Hematopoietic multipotent progenitor cell treated with erythropoietin and hydrocortisone succinate and interleukin-3 and kit ligand, for 8 days (in vitro differentiated cells): ENCODE data around the gene ARAP1.

Source experiments
- DNase-seq: peaks from one replicate; pipeline ENCODE4 v3.0.0-alpha.2; 2015

The ARAP1 gene

GRCh38 chr11:72681226-72682153 is 70.7 kb downstream of the ARAP1 start:
- no peak for DNase-seq

- DNase-seq, result no peak
These were observed 71.5 kb downstream of the ARAP1 start for GRCh38 chr11:72680624-72681158.

DNA sequence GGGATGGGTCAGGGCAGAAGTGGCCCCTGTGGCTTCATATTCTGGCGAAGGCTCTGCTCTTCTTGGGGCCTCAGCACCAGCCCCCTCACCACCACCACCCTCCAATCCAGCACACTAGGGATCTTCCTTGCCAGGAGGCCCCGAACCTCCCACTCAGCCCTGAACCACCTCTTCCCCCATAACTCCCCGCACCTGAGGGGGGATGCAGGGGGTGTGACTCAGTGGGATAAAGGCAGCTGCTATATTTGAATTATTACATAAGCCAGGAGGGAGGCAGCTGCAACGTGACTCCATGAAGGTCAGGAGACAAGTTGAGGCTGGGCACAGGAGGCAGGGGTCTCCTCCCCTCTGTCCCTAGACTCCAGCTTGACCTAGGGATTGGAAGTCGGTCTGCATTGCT is 72.3 kb downstream of the ARAP1 start:
- DNase-seq, result no peak

DNA sequence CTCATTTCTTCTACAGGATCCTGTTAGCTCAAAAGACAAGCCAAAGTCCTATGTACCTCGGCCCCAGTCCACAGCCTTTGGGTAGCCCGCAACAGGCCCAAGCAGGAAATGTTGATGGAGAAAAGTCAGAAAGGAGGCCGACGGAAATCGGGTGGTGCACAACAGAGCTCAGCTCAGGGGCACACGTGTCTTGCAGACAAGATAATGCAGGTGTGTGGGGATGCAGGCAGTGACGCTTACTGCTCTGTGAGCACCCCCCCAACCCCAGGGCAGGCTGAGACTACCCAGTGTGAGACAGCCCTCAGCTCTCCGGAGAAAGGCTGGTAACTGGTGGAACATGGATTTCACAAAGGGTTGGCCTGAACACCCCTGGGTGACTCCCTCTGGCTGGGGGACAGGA is 73.7 kb downstream of the ARAP1 start:
- no peak for DNase-seq

DNA sequence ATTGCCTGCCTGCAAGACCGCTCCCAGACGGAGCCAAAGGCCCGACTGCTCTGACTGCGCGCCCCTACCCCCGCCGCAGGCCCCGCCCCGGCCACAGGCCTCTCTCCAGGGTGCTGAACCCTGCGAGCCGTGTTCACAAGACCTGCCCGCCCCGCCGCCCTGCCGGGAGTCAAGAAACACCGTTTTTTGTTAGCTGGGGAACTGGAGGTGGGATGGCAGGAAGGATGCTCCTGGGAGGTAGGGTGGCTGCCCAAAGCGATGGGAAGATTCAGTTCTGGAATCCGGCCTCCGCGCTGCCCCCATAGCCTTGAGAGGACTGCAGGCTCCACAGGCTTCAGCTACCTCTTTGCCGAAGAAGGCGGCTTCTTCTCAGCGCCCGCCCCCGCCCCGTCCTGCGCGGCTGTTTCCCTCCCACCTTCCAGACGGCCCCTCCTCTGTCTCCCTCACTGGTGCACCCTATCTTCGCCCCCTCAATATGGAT is 75.3 kb downstream of the ARAP1 start:
- peak; percentile 41 for DNase-seq

- DNase-seq, result no peak
These were observed 77.0 kb downstream of the ARAP1 start for GRCh38 chr11:72675221-72675620.

GRCh38 chr11:72673943-72674828 is 78.0 kb downstream of the ARAP1 start, which contains the start of gene PDE2A:
Gene PDE2A (minus strand): TSS chr11:72674422. CDS start chr11:72674207, 215 bp downstream.
- DNase-seq, result no peak

- DNase-seq, result no peak
These were observed 78.8 kb downstream of the ARAP1 start for GRCh38 chr11:72673284-72673942.

GRCh38 chr11:72672597-72673238 is 79.5 kb downstream of the ARAP1 start:
- DNase-seq, result no peak

DNA sequence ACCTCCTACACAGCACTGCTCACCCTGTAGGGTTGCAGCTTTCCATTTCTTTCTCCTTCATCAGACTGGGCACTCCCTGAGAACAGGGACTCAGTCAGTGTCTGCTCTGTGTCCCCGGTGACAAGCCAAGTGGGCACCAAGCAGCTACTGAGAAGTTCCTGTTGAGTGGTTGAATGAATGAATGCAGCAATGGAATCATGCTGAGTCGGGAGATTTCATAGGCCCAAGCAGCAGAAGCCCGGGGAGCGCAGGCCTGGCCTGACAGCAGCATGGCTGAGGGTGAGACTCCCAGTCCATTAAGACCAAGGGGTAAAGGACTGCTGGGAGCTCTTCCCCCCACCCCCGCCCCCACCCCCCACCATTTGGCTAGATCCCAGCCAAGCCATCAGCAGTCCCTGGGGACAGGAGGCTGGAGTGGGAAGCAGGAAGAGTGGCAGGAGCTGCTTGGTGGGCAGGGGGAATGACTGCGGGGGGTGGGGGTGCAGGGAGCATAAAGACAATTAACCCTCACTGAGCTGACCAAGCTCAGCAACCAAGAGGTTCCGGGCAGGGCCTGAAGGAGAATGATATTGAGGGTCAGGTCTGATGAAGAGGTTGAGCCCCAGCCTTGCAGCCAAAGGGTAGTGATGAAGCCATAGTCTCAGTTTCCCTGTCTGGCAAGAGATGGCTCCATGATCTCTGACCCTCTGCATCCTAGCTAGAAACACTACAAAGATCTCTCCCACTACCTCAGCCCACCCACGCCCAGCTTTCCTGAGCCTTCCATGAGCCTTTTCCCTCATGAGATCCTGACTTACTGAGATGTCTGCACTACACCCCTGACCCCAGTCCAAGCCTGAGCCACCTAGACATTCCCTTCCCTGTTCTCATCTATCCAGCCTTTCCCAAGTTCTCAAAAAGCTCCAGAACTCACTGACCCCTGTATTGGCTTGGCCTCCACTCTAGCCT is 80.8 kb downstream of the ARAP1 start:
- no peak for DNase-seq

GRCh38 chr11:72670041-72670440 is 82.2 kb downstream of the ARAP1 start:
- no peak for DNase-seq

DNA sequence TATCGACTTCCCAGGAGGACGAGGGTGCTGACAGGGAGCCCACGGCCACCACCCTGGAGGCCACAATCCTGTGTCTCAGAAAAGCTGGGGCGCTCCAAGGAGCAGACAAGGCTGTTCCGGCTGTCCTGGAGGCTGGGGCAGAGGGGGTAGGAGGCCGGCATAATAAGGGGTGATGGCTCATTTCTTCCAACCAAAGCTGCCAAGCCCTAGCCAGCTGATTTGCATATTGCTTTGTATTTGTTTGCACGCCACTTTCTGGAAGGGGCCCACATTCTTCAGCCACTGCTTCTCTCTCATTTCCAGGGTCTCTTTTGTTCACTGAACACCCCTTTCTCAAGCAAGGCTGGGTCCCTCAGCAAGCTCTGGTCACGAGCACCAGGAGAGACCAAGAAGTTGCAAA is 82.7 kb downstream of the ARAP1 start:
- no peak for DNase-seq

GRCh38 chr11:72668629-72669347 is 83.4 kb downstream of the ARAP1 start:
- no peak for DNase-seq

GRCh38 chr11:72665911-72666472 is 86.2 kb downstream of the ARAP1 start:
- no peak for DNase-seq

DNA sequence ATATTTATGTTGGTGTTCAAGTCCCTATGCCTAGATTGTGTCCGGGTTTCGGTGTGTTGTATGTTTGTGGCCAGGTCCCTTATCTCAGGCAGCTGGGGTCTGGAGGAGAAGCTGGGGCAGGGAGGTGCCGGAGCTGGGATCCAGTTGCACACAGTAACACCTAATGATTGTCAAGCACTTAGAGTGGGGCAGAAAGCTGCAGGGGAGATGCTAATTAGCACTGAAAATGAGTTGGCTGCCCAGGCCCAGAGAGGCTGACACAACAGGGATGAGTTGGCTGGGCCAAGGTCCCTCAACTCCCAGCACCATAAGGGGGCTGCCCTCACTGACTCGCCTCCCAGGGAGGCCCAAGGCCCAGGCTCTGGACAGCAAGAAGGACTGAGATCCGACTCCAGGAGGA is 90.2 kb downstream of the ARAP1 start:
- no peak for DNase-seq

DNA sequence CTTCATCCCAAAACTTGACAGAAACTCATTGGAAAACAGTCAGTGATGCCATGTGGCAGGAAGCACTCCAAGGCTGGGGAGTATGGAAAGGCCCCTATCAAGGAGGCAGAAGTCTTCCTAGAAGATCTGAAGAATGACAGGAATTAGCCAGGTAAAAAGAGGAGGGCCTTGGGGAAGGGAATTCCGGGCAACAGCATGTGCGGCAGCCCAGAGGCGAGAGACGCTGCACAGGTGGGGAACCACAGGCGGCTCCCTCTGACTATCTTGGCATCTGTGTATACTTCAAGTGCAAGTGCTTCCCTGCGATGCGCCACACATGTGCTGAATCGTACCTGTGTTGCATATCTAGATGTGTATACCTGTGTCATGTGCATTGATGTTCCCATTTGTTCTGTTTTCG is 90.7 kb downstream of the ARAP1 start:
- no peak for DNase-seq

- DNase-seq, result no peak
These were observed 93.1 kb downstream of the ARAP1 start for GRCh38 chr11:72658989-72659640.

- no peak for DNase-seq
These were observed 94.7 kb downstream of the ARAP1 start for GRCh38 chr11:72657411-72658100.
